Psoas muscle (tissue), 8 donors: ENCODE data around the gene RPS6KC1. TPM values are rescaled to one million over a fixed set of nuclear protein-coding genes. Genes with fewer than 3 reads are reported as not detected.
"Not testable (repeated sequence)": the region's sequence is repeated elsewhere in the genome, so short reads cannot be mapped to it uniquely, and the experiment has no call there.

ENCODE experiments used
- ATAC-seq, 4 donors: fragments of 200-7000 bp; cut with Tn5 transposase; one replicate each; pipeline ENCODE4 v1.9.1; 2020; ENCODE audit warnings: moderate library complexity in 3 of 4, mild to moderate bottlenecking in 2 of 4
- DNase-seq, 2 donors: peaks; one replicate each; pipeline ENCODE4 v3.0.0-alpha.2; 2020
- H3K27ac ChIP-seq: fragments of 200-600 bp; one replicate; pipeline ENCODE4 v1.8.0; 2022
- H3K27me3 ChIP-seq, 3 donors: fragments of 200-600 bp in 1 of 3; one replicate each; pipeline versions ENCODE4 v1.6.1 to v1.8.0; 2013 to 2022; ENCODE audit warnings: low read length in 2 of 3, mild to moderate bottlenecking in 2 of 3, moderate library complexity in 1 of 3; ENCODE audit not compliant: insufficient read depth in 3 of 3
- H3K36me3 ChIP-seq, 2 donors: fragments of 200-600 bp in 1 of 2; one replicate each; pipeline versions ENCODE4 v1.6.1 to v1.8.0; 2013 to 2022; ENCODE audit warnings: low read depth in 1 of 2, mild to moderate bottlenecking in 1 of 2, moderate library complexity in 1 of 2; ENCODE audit not compliant: insufficient read depth in 1 of 2
- H3K4me1 ChIP-seq: fragments of 200-600 bp; one replicate; pipeline ENCODE4 v1.8.0; 2022
- H3K4me3 ChIP-seq: fragments of 200-600 bp; one replicate; pipeline ENCODE4 v1.8.0; 2022; ENCODE audit warnings: mild to moderate bottlenecking
- H3K9me3 ChIP-seq: fragments of 200-600 bp; one replicate; pipeline ENCODE4 v1.8.0; 2022
- CTCF ChIP-seq: fragments of 200-600 bp; IDR thresholded peaks from one replicate; pipeline ENCODE4 v1.8.0; 2022; ENCODE audit warnings: antibody characterized with exemption
- WGBS, 3 donors: extraction: QIAGEN DNeasy Blood & Tissue Kit; methylation state at CpG; one replicate each; pipeline versions ENCODE4 v1.1.6 to v1.1.7; 2013; 5-methylcytosine and 5-hydroxymethylcytosine counted together
- intact Hi-C, 2 donors: fragments of 100-400 bp; cut with DNase I; formaldehyde crosslinking; loops; one replicate each; pipeline versions ENCODE4 v1.11.0 to v1.14.2; 2022
- polyA plus RNA-seq, 3 donors: library from polyadenylated mRNA; stranded (reverse); fragments of 200-250 nt; gene quantifications; one replicate each; pipeline ENCODE4 v1.2.3, GENCODE V29; 2013
- total RNA-seq, 4 donors: library from RNA; stranded (reverse); fragmentation: NEBNext Ultra II Directional in 2 of 4; extraction: Animal tissue kit (Norgen Biotek cat#: 25700) in 2 of 4; gene quantifications; one replicate each; pipeline versions ENCODE4 v1.2.1 to v1.2.4, GENCODE V29; 2021 to 2023
- donor health status: healthy with polysubstance abuse.
- donor health status: DM: no; HTN: no; CAD: no; lungs with moderate emphysema.
- donor health status: Bipolar disorder and iron deficiency.
- donor health status: healthy.
- donor health status: DM: yes; HTN: yes; CAD: no.
- donor health status: DM: no; HTN: no; CAD: no.
- donor health status: DM: no; HTN: no; CAD: no.
- donor health status: DM: yes; HTN: yes; CAD: no.

Gene RPS6KC1
- total and polyA plus RNA-seq, 7 donors, result 8.0 to 19.8 (median 14.0) TPM

GRCh38 chr1:213315571-213315970 lies 264.5 kb downstream of the RPS6KC1 start:
- DNase-seq (no peak), ATAC-seq (no peak)
- no peak for TF ChIP-seq CTCF
- Histone ChIP-seq H3K4me3 (no peak overlapping the region), H3K9me3 (no peaks in the 10 kb centered on the region), H3K27me3 (no peaks in the 10 kb centered on the region), H3K36me3 (no peaks in the 10 kb centered on the region), H3K4me1 (no peaks in the 10 kb centered on the region), H3K27ac (no peak overlapping the region)
- WGBS, 3 donors, result 80 to 90% (median 88%) methylated on average over 1 of the region's 1 CpG
- intact Hi-C loops, result no loop called here

DNA sequence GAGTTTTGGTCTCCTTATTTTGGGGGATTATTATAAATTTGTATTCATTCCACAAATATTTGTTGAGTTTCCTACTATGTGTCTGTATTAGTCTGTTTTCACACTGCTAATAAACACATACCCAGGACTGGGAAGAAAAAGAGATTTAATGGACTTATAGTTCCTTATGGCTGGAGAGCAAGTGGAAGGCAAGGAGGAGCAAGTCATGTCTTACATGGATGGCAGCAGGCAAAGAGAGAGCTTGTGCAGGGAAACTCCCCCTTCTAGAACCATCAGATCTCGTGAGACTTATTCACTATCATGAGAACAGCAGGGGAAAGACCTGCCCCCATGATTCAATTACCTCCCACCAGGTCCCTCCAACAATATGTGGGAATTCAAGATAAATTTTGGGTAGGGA lies 267.4 kb downstream of the RPS6KC1 start:
- H3K4me3 ChIP-seq, H3K27me3 ChIP-seq, H3K36me3 ChIP-seq, H3K27ac ChIP-seq, DNase-seq, H3K4me1 ChIP-seq, ATAC-seq, H3K9me3 ChIP-seq, intact Hi-C loops: not testable (repeated sequence)
- 79 to 90% (median 89%) methylated on average over 1 of the region's 1 CpG for WGBS, 3 donors

DNA sequence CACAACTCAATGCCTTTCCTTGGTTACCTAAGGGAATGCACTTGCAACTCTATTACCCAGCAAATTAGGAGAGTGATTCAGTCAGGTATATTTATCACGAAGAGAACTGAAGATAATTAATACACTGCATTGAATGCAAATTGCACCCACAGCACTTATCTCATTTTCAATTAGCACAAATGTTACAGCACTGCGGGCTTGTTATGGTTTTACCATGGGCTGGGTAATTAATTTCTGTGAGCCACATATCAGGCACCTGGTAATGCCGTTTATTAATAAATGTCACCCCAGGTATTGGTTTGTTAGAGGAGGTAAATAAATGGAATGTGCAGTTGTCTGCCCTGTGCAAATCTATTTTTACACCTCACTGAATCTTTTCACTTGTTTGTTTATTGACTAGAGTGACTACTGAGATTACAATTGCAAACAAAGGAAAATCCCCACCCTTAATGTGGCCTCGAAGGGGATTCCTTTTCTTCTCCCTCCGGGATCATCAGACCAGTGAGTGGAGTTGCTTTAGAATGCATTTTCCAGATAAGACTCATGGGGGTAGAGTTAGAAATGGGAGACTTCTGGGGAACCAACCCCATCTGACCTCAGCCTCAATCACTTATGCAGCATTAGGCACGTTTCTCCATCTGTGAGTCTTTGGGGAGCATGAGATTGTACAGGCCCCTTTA lies 269.3 kb downstream of the RPS6KC1 start:
- Histone ChIP-seq H3K27me3 (no peaks in the 10 kb centered on the region), H3K36me3 (no peaks in the 10 kb centered on the region), H3K27ac (no peak overlapping the region), H3K4me1 (no peaks in the 10 kb centered on the region), H3K4me3 (no peak overlapping the region), H3K9me3 (no peaks in the 10 kb centered on the region)
- WGBS, 3 donors, result 68 to 87% (median 69%) methylated on average over 6 of the region's 6 CpGs
- no peak for DNase-seq
- TF ChIP-seq CTCF, result no peak
- intact Hi-C loops, result no loop called here
- no peak for ATAC-seq

Other genes starting within 250 kb of the RPS6KC1 start
- not detected for gene SPATA45, start 203.6 kb upstream of the RPS6KC1 start, total RNA-seq
- not detected for gene SPATA45, start 203.6 kb upstream of the RPS6KC1 start, polyA plus RNA-seq
- 1 to 10 TPM; 1.3 to 2.6 (median 1.6) TPM for gene FLVCR1, start 193.0 kb upstream of the RPS6KC1 start, total RNA-seq
- 1 to 10 TPM in 2 of 3 donors, under 1 TPM in 1; 0.52 to 2.3 (median 1.3) TPM for gene FLVCR1, start 193.0 kb upstream of the RPS6KC1 start, polyA plus RNA-seq
- 1 to 10 TPM in 1 of 4 donors, under 1 TPM in 3; 0.16 to 1.6 (median 0.17) TPM for gene VASH2, start 100.7 kb upstream of the RPS6KC1 start, total RNA-seq
- under 1 TPM; 0.09 to 0.39 (median 0.21) TPM for gene VASH2, start 100.7 kb upstream of the RPS6KC1 start, polyA plus RNA-seq
- 10 to 100 TPM; 18.2 to 24.9 (median 19.5) TPM for gene ANGEL2, start 35.4 kb upstream of the RPS6KC1 start, total RNA-seq
- 10 to 100 TPM in 1 of 3 donors, 1 to 10 TPM in 2; 7.3 to 18.0 (median 7.5) TPM for gene ANGEL2, start 35.4 kb upstream of the RPS6KC1 start, polyA plus RNA-seq